Endothelial cell of umbilical vein (primary cell): ENCODE measurements around the gene FNBP1. TPM values are rescaled to one million over a fixed set of nuclear protein-coding genes. Genes with fewer than 3 reads are reported as not detected.
"Not testable (repeated sequence)": the region's sequence is repeated elsewhere in the genome, so short reads cannot be mapped to it uniquely, and the experiment has no call there.

Experiments
- BruUV-seq: library from RNA; stranded (reverse); fragments of 400-500 nt; replicated peaks from 2 replicates; lab custom pipeline; 2021; lab: Mats Ljungman, UMichigan
- CTCF ChIA-PET: fragments of 300-600, 350-600 bp; sonication (Branson Sonifier 250); formaldehyde crosslinking; loops from one replicate; lab custom pipeline; 2021; ENCODE audit warnings: antibody characterized with exemption, inconsistent platforms; lab: Charles Lee
- POLR2A ChIA-PET: fragments of 300-600, 350-600 bp; sonication (Branson Sonifier 250); formaldehyde crosslinking; loops from one replicate; lab custom pipeline; 2021; ENCODE audit warnings: antibody characterized with exemption, inconsistent platforms; lab: Charles Lee
- DNase-seq: peaks from one replicate; pipeline ENCODE4 v3.0.0-alpha.2; 2011; ENCODE audit warnings: low read depth, low spot score
- FAIRE-seq: peaks from 2 replicates; lab custom pipeline; 2011; peaks lifted over from hg19 to GRCh38; lab: Jason Lieb, UNC
- H2AFZ ChIP-seq: 2 replicates; pipeline ENCODE4 v1.6.0; 2012; ENCODE audit warnings: low read depth, low read length, control low read depth, inconsistent platforms
- H3K27ac ChIP-seq: 2 replicates; pipeline ENCODE4 v1.5.1; 2011; ENCODE audit warnings: low read depth, mild to moderate bottlenecking, control low read depth, low read length, moderate library complexity; ENCODE audit not compliant: insufficient read depth
- H3K27me3 ChIP-seq, 2 experiments: 2 replicates each; pipeline versions ENCODE4 v1.6.0 to v1.6.1; 2011; ENCODE audit warnings: low read length in 2 of 2, mixed read lengths in 1 of 2; ENCODE audit not compliant: control insufficient read depth in 2 of 2, insufficient read depth in 2 of 2
- H3K36me3 ChIP-seq, 2 experiments: 2 replicates in 1 of 2; 3 replicates in 1 of 2; pipeline ENCODE4 v1.5.1; 2011; ENCODE audit warnings: low read length in 2 of 2, mild to moderate bottlenecking in 1 of 2, moderate library complexity in 1 of 2; ENCODE audit not compliant: control insufficient read depth in 2 of 2, insufficient read depth in 2 of 2; ENCODE audit errors: extremely low read depth in 1 of 2
- H3K4me1 ChIP-seq: 3 replicates; pipeline ENCODE4 v1.5.1; 2011; ENCODE audit warnings: mild to moderate bottlenecking, low read length; ENCODE audit not compliant: control insufficient read depth, insufficient read depth; ENCODE audit errors: extremely low read depth
- H3K4me2 ChIP-seq: 2 replicates; pipeline ENCODE4 v1.6.1; 2011; ENCODE audit warnings: low read length, control low read depth, mixed read lengths; ENCODE audit not compliant: insufficient read depth
- H3K4me3 ChIP-seq, 3 experiments: fragments of 200-600 bp in 1 of 3; sonication (generic), shearing (Covaris generic) in 1 of 3; replicated peaks in 1 of 3; 2 replicates each; pipeline ENCODE4 v1.5.1; 2011 to 2016; ENCODE audit warnings: control low read depth in 3 of 3, low read length in 3 of 3, mild to moderate bottlenecking in 2 of 3, inconsistent platforms in 1 of 3, low read depth in 1 of 3, moderate library complexity in 1 of 3; ENCODE audit not compliant: insufficient read depth in 1 of 3
- H3K79me2 ChIP-seq: 2 replicates; pipeline ENCODE4 v1.6.0; 2012; ENCODE audit warnings: low read length, inconsistent platforms; ENCODE audit not compliant: control insufficient read depth, insufficient read depth
- H3K9ac ChIP-seq: replicated peaks from 2 replicates; pipeline ENCODE3; 2011; ENCODE audit warnings: low read length, control low read depth; ENCODE audit not compliant: insufficient read depth; ENCODE audit errors: extremely low read depth
- H3K9me1 ChIP-seq: replicated peaks from 3 replicates; pipeline ENCODE4 v1.6.0; 2011; ENCODE audit warnings: mild to moderate bottlenecking, low read length; ENCODE audit not compliant: control insufficient read depth, insufficient read depth; ENCODE audit errors: extremely low read depth
- H3K9me3 ChIP-seq: replicated peaks from 2 replicates; pipeline ENCODE4 v1.5.1; 2012; ENCODE audit warnings: low read length, inconsistent platforms; ENCODE audit not compliant: control insufficient read depth, insufficient read depth
- H4K20me1 ChIP-seq: replicated peaks from 2 replicates; pipeline ENCODE3; 2011; ENCODE audit warnings: mild to moderate bottlenecking, low read length; ENCODE audit not compliant: control insufficient read depth, insufficient read depth; ENCODE audit errors: extremely low read depth
- CTCF ChIP-seq, 2 donors: IDR thresholded peaks; 1 replicate in 1 of 2; 2 replicates in 1 of 2; pipeline ENCODE4 v1.5.1; 2011; ENCODE audit warnings: low read length in 2 of 2, mild to moderate bottlenecking in 2 of 2, moderate library complexity in 2 of 2, control low read depth in 1 of 2, inconsistent platforms in 1 of 2, low read depth in 1 of 2; ENCODE audit not compliant: insufficient read depth in 1 of 2; ENCODE audit errors: extremely low read depth in 1 of 2
- EZH2 ChIP-seq: IDR thresholded peaks from 2 replicates; pipeline ENCODE4 v1.6.1; 2012; ENCODE audit warnings: borderline replicate concordance, low read depth, mild to moderate bottlenecking, moderate library complexity, low read length, inconsistent platforms; ENCODE audit not compliant: severe bottlenecking
- FOS ChIP-seq: IDR thresholded peaks from 2 replicates; pipeline ENCODE4 v1.6.1; 2011; ENCODE audit warnings: mild to moderate bottlenecking, low read length, moderate library complexity, borderline replicate concordance; ENCODE audit not compliant: insufficient read depth
- GATA2 ChIP-seq: IDR thresholded peaks from 2 replicates; pipeline ENCODE4 v1.7.0; 2011; ENCODE audit warnings: low read depth, mild to moderate bottlenecking, moderate library complexity, mixed read lengths, low read length; ENCODE audit not compliant: insufficient read length, insufficient read depth
- JUN ChIP-seq: IDR thresholded peaks from 2 replicates; pipeline ENCODE4 v1.6.1; 2011; ENCODE audit warnings: borderline replicate concordance, low read depth; ENCODE audit not compliant: insufficient read length, insufficient read depth
- MAX ChIP-seq: IDR thresholded peaks from 2 replicates; pipeline ENCODE4 v1.6.1; 2011; ENCODE audit not compliant: insufficient read depth, insufficient read length
- MYC ChIP-seq: IDR thresholded peaks from one replicate; pipeline ENCODE4 v1.6.1; 2011; ENCODE audit warnings: mild to moderate bottlenecking, low read depth, low read length
- POLR2A ChIP-seq: IDR thresholded peaks from 2 replicates; pipeline ENCODE4 v1.6.1; 2012; ENCODE audit warnings: low read depth, mild to moderate bottlenecking, control low read depth, low read length
- POLR2AphosphoS5 ChIP-seq: IDR thresholded peaks from 2 replicates; pipeline ENCODE4 v1.6.1; 2012; ENCODE audit warnings: low read depth, mild to moderate bottlenecking, control low read depth, low read length, moderate library complexity; ENCODE audit not compliant: insufficient read depth
- dilution Hi-C: fragments of 300-500 bp; cut with MboI; formaldehyde crosslinking; loops from one replicate; pipeline ENCODE4 v1.15.0; 2019; ENCODE audit warnings: low sequenced_read_pairs; ENCODE audit not compliant: extremely low pct_ligation_motif_present
- intact Hi-C: fragments of 100-400 bp; cut with micrococcal nuclease; formaldehyde crosslinking; loops from one replicate; pipeline ENCODE4 v1.10.0; 2022
- polyA plus RNA-seq, 4 experiments: library from polyadenylated mRNA; depleted of rRNA in 3 of 4; stranded (reverse) in 3 of 4; unstranded in 1 of 4; fragments of >200 nt; gene quantifications; 2 replicates each; pipeline versions ENCODE4 v1.2.1 to v1.2.3, GENCODE V29; 2011 to 2012; ENCODE audit warnings: missing spikeins in 1 of 4
- total RNA-seq: library from RNA; stranded (reverse); gene quantifications from 2 replicates; pipeline ENCODE4 v1.2.3, GENCODE V29; 2021

Gene FNBP1
- total and polyA plus RNA-seq, 2 donors (not counting 3 experiments of a cell fraction or from before 2014, with no cell fraction given): 10.9 to 43.9 TPM

- FAIRE-seq (no peak), DNase-seq (peak; percentile 69)
- dilution Hi-C loops: no loop called here
- Histone ChIP-seq H3K4me1 (peaks cover 12% of the 10 kb centered on the region), H3K27me3 (no peaks in the 10 kb centered on the region), H3K4me3 (no peak overlapping the region), H3K9me1 (no peaks in the 10 kb centered on the region), H3K9me3 (no peaks in the 10 kb centered on the region), H2AFZ (no peak overlapping the region), H4K20me1 (no peaks in the 10 kb centered on the region), H3K27ac (no peak overlapping the region), H3K79me2 (no peaks in the 10 kb centered on the region), H3K9ac (no peak overlapping the region), H3K4me2 (no peak overlapping the region), H3K36me3 (no peaks in the 10 kb centered on the region)
- no TSS peak for BruUV-seq
- TF ChIP-seq CTCF (IDR thresholded peaks at IDR 0.05; ENCODE audit: extremely low read depth in 1 of 2, insufficient read depth in 1 of 2, low read depth in 1 of 2, low read length in 2 of 2): no peak
- TF ChIP-seq GATA2: no peak
- no peak for TF ChIP-seq MAX
- no peak for TF ChIP-seq EZH2
- TF ChIP-seq JUN: no peak
- TF ChIP-seq MYC: no peak
- TF ChIP-seq POLR2AphosphoS5: no peak
- no peak for TF ChIP-seq FOS
- no peak for TF ChIP-seq POLR2A
- POLR2A ChIA-PET: no interaction called here
- CTCF ChIA-PET: no interaction called here
- intact Hi-C loops: no loop called here
These were observed 48.1 kb downstream of the FNBP1 start for GRCh38 chr9:129994882-129995281.

DNA sequence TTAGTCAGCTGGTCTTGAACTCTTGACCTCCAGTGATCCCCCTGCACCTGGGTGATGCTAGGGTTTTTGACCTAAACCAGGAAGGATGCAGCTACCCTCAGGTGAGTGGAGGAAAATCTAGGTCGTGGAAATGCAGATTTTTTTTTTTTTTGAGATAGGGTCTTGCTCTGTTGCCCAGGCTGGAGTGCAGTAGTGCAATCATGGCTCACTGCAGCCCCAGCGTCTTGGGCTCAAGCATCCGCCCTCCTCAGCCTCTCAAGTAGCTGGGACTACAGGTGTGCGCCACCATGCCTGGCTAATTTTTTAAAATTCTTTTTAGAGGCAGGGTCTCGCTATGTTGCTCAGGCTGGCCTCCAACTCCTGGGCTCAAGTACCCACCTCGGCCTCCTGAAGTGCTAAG is 51.9 kb downstream of the FNBP1 start:
- intact Hi-C loops, DNase-seq, BruUV-seq, H3K4me2 ChIP-seq, H3K9ac ChIP-seq, H3K9me1 ChIP-seq, FAIRE-seq, H3K9me3 ChIP-seq, H3K79me2 ChIP-seq, H3K4me1 ChIP-seq, CTCF ChIA-PET, H3K27ac ChIP-seq, H4K20me1 ChIP-seq, H3K36me3 ChIP-seq, H3K27me3 ChIP-seq, H2AFZ ChIP-seq, H3K4me3 ChIP-seq, dilution Hi-C loops: not testable (repeated sequence)
- POLR2A ChIA-PET: interaction anchor here (0.5 kb wide), 1 partner anchor 77 kb away, joined by 3 read pairs; no protein-coding TSS in a partner anchor
